IMR-90 (cell line): ENCODE results near the gene EFEMP2. TPM values are rescaled to one million over a fixed set of nuclear protein-coding genes. Genes with fewer than 3 reads are reported as not detected.

Experiments
- ATAC-seq: fragments of 200-7000 bp; cut with Tn5 transposase; 2 replicates; pipeline ENCODE4 v1.9.1; 2020; ENCODE audit warnings: low read depth, mild to moderate bottlenecking, moderate library complexity
- BruUV-seq: library from RNA; stranded (reverse); fragments of 400-500 nt; replicated peaks from 2 replicates; lab custom pipeline; 2021; lab: Mats Ljungman, UMichigan
- CTCF ChIA-PET: fragments of 300-600 bp; formaldehyde crosslinking; extraction: SDS; loops from one replicate; lab custom pipeline; 2021; ENCODE audit warnings: antibody characterized with exemption; lab: Yijun Ruan, JAX
- POLR2A ChIA-PET: fragments of 300-600 bp; sonication (Branson Sonifier 250); formaldehyde crosslinking; loops from one replicate; lab custom pipeline; 2022; ENCODE audit warnings: antibody characterized with exemption; ENCODE audit not compliant: unreplicated experiment; lab: Charles Lee
- DNase-seq: peaks from one replicate; pipeline ENCODE4 v3.0.0; 2013
- H2AFZ ChIP-seq: replicated peaks from 2 replicates; pipeline ENCODE3; 2013; ENCODE audit warnings: low read length, mild to moderate bottlenecking; ENCODE audit not compliant: poor library complexity
- H2AK5ac ChIP-seq: 2 replicates; pipeline ENCODE4 v1.6.1; 2013; ENCODE audit warnings: low read depth, low read length, inconsistent platforms
- H2AK9ac ChIP-seq: replicated peaks from 2 replicates; pipeline ENCODE3; 2013; ENCODE audit warnings: mild to moderate bottlenecking, low read depth, low read length, moderate library complexity; ENCODE audit not compliant: poor library complexity
- H2BK120ac ChIP-seq: 2 replicates; pipeline ENCODE4 v1.6.1; 2013; ENCODE audit warnings: low read depth, low read length, inconsistent platforms
- H2BK15ac ChIP-seq: 3 replicates; pipeline ENCODE4 v1.6.1; 2013; ENCODE audit warnings: low read depth, low read length, inconsistent platforms
- H2BK20ac ChIP-seq: 2 replicates; pipeline ENCODE4 v1.6.1; 2013; ENCODE audit warnings: low read depth, mild to moderate bottlenecking, inconsistent platforms, low read length, moderate library complexity
- H2BK5ac ChIP-seq: 2 replicates; pipeline ENCODE4 v1.6.1; 2013; ENCODE audit warnings: mild to moderate bottlenecking, low read depth, low read length, inconsistent platforms; ENCODE audit not compliant: poor library complexity, severe bottlenecking
- H3K14ac ChIP-seq: replicated peaks from 2 replicates; pipeline ENCODE4 v1.6.1; 2013; ENCODE audit warnings: low read depth, low read length, inconsistent platforms
- H3K18ac ChIP-seq: 2 replicates; pipeline ENCODE4 v1.6.1; 2013; ENCODE audit warnings: low read depth, low read length, control low read depth
- H3K23ac ChIP-seq: 2 replicates; pipeline ENCODE4 v1.6.1; 2013; ENCODE audit warnings: low read depth, low read length, inconsistent platforms
- H3K27ac ChIP-seq: 2 replicates; pipeline ENCODE4 v1.5.1; 2013; ENCODE audit warnings: mild to moderate bottlenecking, control low read depth, low read length; ENCODE audit not compliant: insufficient read depth
- H3K27me3 ChIP-seq: 2 replicates; pipeline ENCODE4 v1.6.1; 2013; ENCODE audit warnings: low read length; ENCODE audit not compliant: control insufficient read depth, insufficient read depth
- H3K36me3 ChIP-seq: 2 replicates; pipeline ENCODE4 v1.6.1; 2013; ENCODE audit warnings: low read length, mixed read lengths; ENCODE audit not compliant: control insufficient read depth, insufficient read depth
- H3K4ac ChIP-seq: 2 replicates; pipeline ENCODE4 v1.6.1; 2013; ENCODE audit warnings: low read depth, low read length, inconsistent platforms
- H3K4me1 ChIP-seq: 2 replicates; pipeline ENCODE4 v1.6.1; 2013; ENCODE audit warnings: low read length, mixed read lengths; ENCODE audit not compliant: control insufficient read depth, insufficient read depth
- H3K4me2 ChIP-seq: 2 replicates; pipeline ENCODE4 v1.6.1; 2013; ENCODE audit warnings: low read depth, mild to moderate bottlenecking, control low read depth, low read length, moderate library complexity
- H3K4me3 ChIP-seq: 2 replicates; pipeline ENCODE4 v1.5.1; 2013; ENCODE audit warnings: low read depth, mild to moderate bottlenecking, control low read depth, low read length, moderate library complexity; ENCODE audit not compliant: insufficient read depth
- H3K56ac ChIP-seq: 2 replicates; pipeline ENCODE4 v1.6.1; 2013; ENCODE audit warnings: low read length, inconsistent platforms; ENCODE audit not compliant: insufficient read depth; ENCODE audit errors: extremely low read depth
- H3K79me1 ChIP-seq, 2 experiments: 2 replicates each; pipeline ENCODE4 v1.6.1; 2013; ENCODE audit warnings: low read length in 2 of 2, inconsistent platforms in 1 of 2, low read depth in 1 of 2
- H3K9ac ChIP-seq: 2 replicates; pipeline ENCODE4 v1.6.1; 2013; ENCODE audit warnings: low read depth, low read length, control low read depth
- H3K9me1 ChIP-seq: 2 replicates; pipeline ENCODE4 v1.6.1; 2013; ENCODE audit warnings: low read length, inconsistent platforms; ENCODE audit not compliant: insufficient read depth
- H3K9me3 ChIP-seq: 2 replicates; pipeline ENCODE4 v1.6.1; 2013; ENCODE audit warnings: low read length; ENCODE audit not compliant: control insufficient read depth, insufficient read depth
- H4K20me1 ChIP-seq: 2 replicates; pipeline ENCODE4 v1.6.1; 2013; ENCODE audit warnings: low read length, inconsistent platforms; ENCODE audit not compliant: insufficient read depth
- H4K5ac ChIP-seq: 2 replicates; pipeline ENCODE4 v1.6.1; 2013; ENCODE audit warnings: mild to moderate bottlenecking, low read depth, low read length, control low read depth
- H4K8ac ChIP-seq, 2 experiments: 2 replicates each; pipeline ENCODE4 v1.6.1; 2013; ENCODE audit warnings: low read depth in 2 of 2, low read length in 2 of 2, control low read depth in 1 of 2, inconsistent platforms in 1 of 2
- H4K91ac ChIP-seq: 2 replicates; pipeline ENCODE4 v1.6.1; 2013; ENCODE audit warnings: low read depth, low read length, inconsistent platforms; ENCODE audit not compliant: insufficient read depth
- CTCF ChIP-seq: conservative IDR thresholded peaks from 2 replicates; pipeline ENCODE4 v1.5.1; 2012; ENCODE audit warnings: mild to moderate bottlenecking, low read depth, low read length, improper control_type of control experiment
- MXI1 ChIP-seq: IDR thresholded peaks from 2 replicates; pipeline ENCODE4 v1.6.1; 2012; ENCODE audit warnings: low read depth, mild to moderate bottlenecking, low read length, moderate library complexity, borderline replicate concordance
- RFX5 ChIP-seq: IDR thresholded peaks from 2 replicates; pipeline ENCODE4 v1.8.0; 2012; ENCODE audit warnings: low read depth, mild to moderate bottlenecking, low read length, moderate library complexity
- USF2 ChIP-seq: fragments of 150-350 bp; IDR thresholded peaks from 2 replicates; pipeline ENCODE4 v1.6.1; 2017; ENCODE audit warnings: mild to moderate bottlenecking, antibody characterized with exemption, low read length, low read depth
- WGBS, 2 experiments: methylation state at CpG; one replicate each; pipeline versions ENCODE4 v1.1.5 to v1.1.7; 2013; ENCODE audit warnings: missing lambda C conversion rate in 2 of 2; ENCODE audit not compliant: insufficient read length in 1 of 2; ENCODE audit errors: extremely low coverage in 2 of 2; 5-methylcytosine and 5-hydroxymethylcytosine counted together
- dilution Hi-C: fragments of 300-500 bp; cut with HindIII; formaldehyde crosslinking; loops from one replicate; pipeline ENCODE4 v1.14.3; 2018; ENCODE audit warnings: low sequenced_read_pairs; ENCODE audit not compliant: unreplicated experiment
- in situ Hi-C: fragments of 300-500 bp; cut with MboI; formaldehyde crosslinking; loops from 3 replicates; pipeline ENCODE4 v1.14.3; 2019; ENCODE audit warnings: low sequenced_read_pairs, inconsistent platforms, mixed read lengths
- intact Hi-C: fragments of 100-400 bp; cut with micrococcal nuclease; formaldehyde crosslinking; loops from 2 replicates; pipeline ENCODE4 v1.10.0; 2022
- polyA plus RNA-seq, 3 experiments: library from polyadenylated mRNA; depleted of rRNA; stranded (reverse); fragments of >200 nt; gene quantifications; 2 replicates each; pipeline ENCODE4 v1.2.3, GENCODE V29; 2012; ENCODE audit warnings: low replicate concordance in 1 of 3
- total RNA-seq: library from RNA; depleted of rRNA; stranded (reverse); fragments of >200 nt; gene quantifications from 2 replicates; pipeline ENCODE4 v1.2.3, GENCODE V29; 2012

The EFEMP2 gene
- total and polyA plus RNA-seq, 2 of the 4 experiments (the other 2 are of a cell fraction) = 62.7 to 431 TPM

GRCh38 chr11:65847746-65848145, 24.9 kb downstream of the EFEMP2 start:
- in situ Hi-C loops = no loop called here
- Histone ChIP-seq H2BK5ac (no peak overlapping the region), H3K4me3 (no peak overlapping the region), H4K91ac (no peak overlapping the region), H3K27me3 (no peaks in the 10 kb centered on the region), H4K20me1 (peaks cover 28% of the 10 kb centered on the region), H3K36me3 (peaks cover 21% of the 10 kb centered on the region), H3K79me1 (peaks cover 0 to 17% of the 10 kb centered on the region in 2 experiments; a peak in 2 of 4 replicates), H3K4me2 (no peak overlapping the region), H2AFZ (no peak overlapping the region), H2BK15ac (no peak overlapping the region), H3K18ac (no peak overlapping the region), H2BK120ac (no peak overlapping the region), H2AK5ac (no peak overlapping the region), H3K23ac (no peak overlapping the region), H2BK20ac (no peak overlapping the region), H3K4ac (no peak overlapping the region), H4K5ac (no peak overlapping the region), H4K8ac (no peak overlapping the region), H3K27ac (no peak overlapping the region), H3K9ac (no peak overlapping the region), H3K9me1 (peaks cover 4% of the 10 kb centered on the region; the same call in 1 of the 2 replicates), H3K14ac (no peak overlapping the region), H3K4me1 (no peaks in the 10 kb centered on the region; the same call in 1 of the 2 replicates), H3K56ac (no peak overlapping the region), H2AK9ac (peak overlapping the region; percentile 65), H3K9me3 (no peaks in the 10 kb centered on the region)
- TF ChIP-seq RFX5 (no peak), USF2 (no peak), MXI1 (no peak), CTCF (no peak)
- ChIA-PET CTCF (no interaction called here), POLR2A (interaction anchor here (1.3 kb wide), 1 partner anchor 11 kb away, joined by 3 read pairs; no protein-coding TSS in a partner anchor)
- DNase-seq = no peak
- dilution Hi-C loops = no loop called here
- no CpG with 5 or more reads among the region's 3 CpGs for WGBS, 2 experiments
- no peak for ATAC-seq
- BruUV-seq = no TSS peak
- intact Hi-C loops = no loop called here
